K562 (cell line): ENCODE results near the gene ATXN1. TPM values are rescaled to one million over a fixed set of nuclear protein-coding genes. Genes with fewer than 3 reads are reported as not detected.
A peak's percentile ranks its signal among the peaks of the same experiment; 100 is the strongest.

Experiments used
- BRF1 ChIP-seq: IDR thresholded peaks from 3 replicates; pipeline ENCODE4 v1.6.1; 2011; ENCODE audit warnings: borderline replicate concordance, mild to moderate bottlenecking; ENCODE audit not compliant: insufficient read length; ENCODE audit errors: extremely low read depth
- CSDE1 ChIP-seq, 2 experiments: fragments of 450-650 bp; IDR thresholded peaks; 2 replicates each; pipeline ENCODE4 v1.6.1; 2016; ENCODE audit warnings: mild to moderate bottlenecking in 1 of 2
- KLF6 ChIP-seq: fragments of 250-450 bp; sonication (Bioruptor Pico); IDR thresholded peaks from 2 replicates; pipeline ENCODE4 v1.4.0; 2020; ENCODE audit warnings: mild to moderate bottlenecking, moderate library complexity, borderline replicate concordance
- MAFK ChIP-seq: IDR thresholded peaks from 2 replicates; pipeline ENCODE4 v1.6.1; 2011; ENCODE audit warnings: low read length, improper control_type of control experiment
- MCM3 ChIP-seq: fragments of 450-650 bp; IDR thresholded peaks from 2 replicates; pipeline ENCODE4 v1.6.1; 2016
- MTA2 ChIP-seq: fragments of 450-650 bp; IDR thresholded peaks from 2 replicates; pipeline ENCODE4 v1.6.1; 2016; ENCODE audit warnings: low read depth
- NFATC3 ChIP-seq: fragments of 450-650 bp; IDR thresholded peaks from 2 replicates; pipeline ENCODE4 v1.6.1; 2017; ENCODE audit warnings: mild to moderate bottlenecking
- SMARCC2 ChIP-seq: fragments of 450-650 bp; IDR thresholded peaks from 2 replicates; pipeline ENCODE4 v1.6.1; 2017; ENCODE audit warnings: antibody characterized with exemption, moderate library complexity, mild to moderate bottlenecking, low read depth
- SP1 ChIP-seq: sonication (generic); formaldehyde crosslinking; IDR thresholded peaks from 2 replicates; pipeline ENCODE4 v1.8.1; 2022; ENCODE audit warnings: mild to moderate bottlenecking, missing genetic modification reagents
- TRIM25 ChIP-seq: fragments of 450-650 bp; IDR thresholded peaks from 2 replicates; pipeline ENCODE4 v1.7.0; 2016; ENCODE audit warnings: borderline replicate concordance
- ZFP1 ChIP-seq: fragments of 450-650 bp; formaldehyde crosslinking; IDR thresholded peaks from 2 replicates; pipeline ENCODE4 v1.4.0; 2020; ENCODE audit warnings: mild to moderate bottlenecking, mixed read lengths
- ZNF354B ChIP-seq: fragments of 250-450 bp; sonication (Bioruptor Pico); IDR thresholded peaks from 2 replicates; pipeline ENCODE4 v1.4.0; 2020
- ZNF444 ChIP-seq: fragments of 250-450 bp; sonication (Bioruptor Pico); IDR thresholded peaks from 2 replicates; pipeline ENCODE4 v1.4.0; 2020; ENCODE audit warnings: mild to moderate bottlenecking, moderate library complexity
- ZNF592 ChIP-seq: fragments of 450-650 bp; IDR thresholded peaks from 2 replicates; pipeline ENCODE4 v1.6.1; 2017; ENCODE audit warnings: antibody characterized with exemption, mild to moderate bottlenecking
- ZNF644 ChIP-seq: fragments of 200-800 bp; sonication (Bioruptor generic); IDR thresholded peaks from 2 replicates; pipeline ENCODE4 v1.6.1; 2016; ENCODE audit warnings: low read depth, missing genetic modification characterization, missing compliant biosample characterization
- polyA plus RNA-seq, 8 experiments: library from polyadenylated mRNA; depleted of rRNA in 4 of 8; stranded (reverse) in 5 of 8; unstranded in 3 of 8; fragments of >200 nt; fragmentation: Nextera tagmentation in 2 of 8; fragmentation: Illumina TruSeq in 1 of 8; extraction: Ambion mirVana in 2 of 8; extraction: Trizol in 1 of 8; gene quantifications; 2 replicates each; pipeline versions ENCODE4 v1.2.1 to v1.2.3, GENCODE V29; 2011 to 2014; ENCODE audit warnings: inconsistent platforms in 1 of 8, missing spikeins in 1 of 8
- total RNA-seq, 7 experiments: library from RNA; depleted of rRNA in 6 of 7; stranded (reverse); fragments of >200 nt in 6 of 7; fragmentation: Illumina TruSeq in 2 of 7; extraction: Trizol in 2 of 7; gene quantifications; 2 replicates each; pipeline versions ENCODE4 v1.2.1 to v1.2.3, GENCODE V29; 2011 to 2021; ENCODE audit warnings: low replicate concordance in 1 of 7
- TF ChIP-seq, protein P1 (sequence below), 3 experiments: fragments of 200-800 bp in 1 of 3; fragments of 250-450 bp in 1 of 3; fragments of 450-650 bp in 1 of 3; sonication (Bioruptor Pico) in 1 of 3; sonication (Bioruptor generic) in 1 of 3; formaldehyde crosslinking in 1 of 3; IDR thresholded peaks; 2 replicates each; pipeline versions ENCODE4 v1.6.1 to v1.8.0; 2016 to 2022; ENCODE audit warnings: mild to moderate bottlenecking in 2 of 3, missing genetic modification characterization in 2 of 3, missing compliant biosample characterization in 1 of 3, moderate library complexity in 1 of 3

ATXN1 gene
- total and polyA plus RNA-seq, 9 of the 15 experiments (the other 6 are each of a cell fraction or from before 2014, with no cell fraction given), result under 0.01 to 1.2 (median 0.58) TPM

GRCh38 chr6:16277101-16277981, 483.9 kb downstream of the ATXN1 start (continued):
- TF ChIP-seq, protein P1, sequence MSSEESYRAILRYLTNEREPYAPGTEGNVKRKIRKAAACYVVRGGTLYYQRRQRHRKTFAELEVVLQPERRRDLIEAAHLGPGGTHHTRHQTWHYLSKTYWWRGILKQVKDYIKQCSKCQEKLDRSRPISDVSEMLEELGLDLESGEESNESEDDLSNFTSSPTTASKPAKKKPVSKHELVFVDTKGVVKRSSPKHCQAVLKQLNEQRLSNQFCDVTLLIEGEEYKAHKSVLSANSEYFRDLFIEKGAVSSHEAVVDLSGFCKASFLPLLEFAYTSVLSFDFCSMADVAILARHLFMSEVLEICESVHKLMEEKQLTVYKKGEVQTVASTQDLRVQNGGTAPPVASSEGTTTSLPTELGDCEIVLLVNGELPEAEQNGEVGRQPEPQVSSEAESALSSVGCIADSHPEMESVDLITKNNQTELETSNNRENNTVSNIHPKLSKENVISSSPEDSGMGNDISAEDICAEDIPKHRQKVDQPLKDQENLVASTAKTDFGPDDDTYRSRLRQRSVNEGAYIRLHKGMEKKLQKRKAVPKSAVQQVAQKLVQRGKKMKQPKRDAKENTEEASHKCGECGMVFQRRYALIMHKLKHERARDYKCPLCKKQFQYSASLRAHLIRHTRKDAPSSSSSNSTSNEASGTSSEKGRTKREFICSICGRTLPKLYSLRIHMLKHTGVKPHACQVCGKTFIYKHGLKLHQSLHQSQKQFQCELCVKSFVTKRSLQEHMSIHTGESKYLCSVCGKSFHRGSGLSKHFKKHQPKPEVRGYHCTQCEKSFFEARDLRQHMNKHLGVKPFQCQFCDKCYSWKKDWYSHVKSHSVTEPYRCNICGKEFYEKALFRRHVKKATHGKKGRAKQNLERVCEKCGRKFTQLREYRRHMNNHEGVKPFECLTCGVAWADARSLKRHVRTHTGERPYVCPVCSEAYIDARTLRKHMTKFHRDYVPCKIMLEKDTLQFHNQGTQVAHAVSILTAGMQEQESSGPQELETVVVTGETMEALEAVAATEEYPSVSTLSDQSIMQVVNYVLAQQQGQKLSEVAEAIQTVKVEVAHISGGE (CRISPR knock-in tag; IDR thresholded peaks at IDR 0.05), result no peak
- TF ChIP-seq NFATC3, result no peak
- TF ChIP-seq MAFK, result no peak
- no peak for TF ChIP-seq KLF6
- no peak for TF ChIP-seq ZNF444 (CRISPR knock-in tag)
- TF ChIP-seq ZNF354B (CRISPR knock-in tag), result no peak
- TF ChIP-seq ZNF592, result peak; percentile 78
- TF ChIP-seq BRF1, result no peak
- TF ChIP-seq TRIM25, result no peak
- TF ChIP-seq SMARCC2, result peak; percentile 60; the same call in 1 of the 2 replicates
- peak; percentile 48; the same call in 1 of the 2 replicates for TF ChIP-seq SP1 (CRISPR knock-in tag)
- no peak; the same call in 1 of the 2 replicates for TF ChIP-seq MTA2
- TF ChIP-seq ZFP1 (CRISPR knock-in tag), result no peak
- TF ChIP-seq CSDE1 (IDR thresholded peaks at IDR 0.05), result no peak
- TF ChIP-seq MCM3, result no peak
- no peak for TF ChIP-seq ZNF644
